GM23338 (cell line): Measurements from ENCODE around the gene NAB2. TPM values are rescaled to one million over a fixed set of nuclear protein-coding genes. Genes with fewer than 3 reads are reported as not detected.
A peak's percentile ranks its signal among the peaks of the same experiment; 100 is the strongest.

Experiments
- ATAC-seq: fragments of 200-7000 bp; cut with Tn5 transposase; 3 replicates; pipeline ENCODE4 v1.9.1; 2020
- DNase-seq: peaks from one replicate; pipeline ENCODE4 v3.0.0-alpha.2; 2015; ENCODE audit warnings: low spot score
- H2AFZ ChIP-seq: fragments of 200-600 bp; sonication (generic); 2 replicates; pipeline ENCODE4 v1.8.0; 2016; ENCODE audit warnings: antibody characterized with exemption, mild to moderate bottlenecking, moderate library complexity
- H3F3A ChIP-seq: fragments of 200-600 bp; sonication (generic); replicated peaks from 2 replicates; pipeline ENCODE4 v1.8.0; 2017; ENCODE audit warnings: antibody characterized with exemption, mixed run types, low read depth
- H3K27ac ChIP-seq: fragments of 200-600 bp; sonication (generic); 2 replicates; pipeline ENCODE4 v1.6.1; 2016; ENCODE audit warnings: low read depth
- H3K27me3 ChIP-seq: fragments of 200-600 bp; sonication (generic); 2 replicates; pipeline ENCODE4 v1.8.0; 2016; ENCODE audit warnings: mild to moderate bottlenecking, mixed run types, moderate library complexity; ENCODE audit not compliant: insufficient read depth
- H3K36me3 ChIP-seq: fragments of 200-600 bp; sonication (generic); 2 replicates; pipeline ENCODE4 v1.8.0; 2016; ENCODE audit warnings: mild to moderate bottlenecking; ENCODE audit not compliant: insufficient read depth
- H3K4me1 ChIP-seq: fragments of 200-600 bp; sonication (generic); 2 replicates; pipeline ENCODE4 v1.8.0; 2016; ENCODE audit warnings: mild to moderate bottlenecking, moderate library complexity; ENCODE audit not compliant: insufficient read depth
- H3K4me2 ChIP-seq: fragments of 200-600 bp; sonication (generic); 2 replicates; pipeline ENCODE4 v1.7.1; 2017; ENCODE audit warnings: mixed run types
- H3K4me3 ChIP-seq: fragments of 200-600 bp; sonication (generic); 2 replicates; pipeline ENCODE4 v1.6.1; 2016; ENCODE audit warnings: mixed run types
- H3K79me2 ChIP-seq: fragments of 200-600 bp; sonication (generic); replicated peaks from 2 replicates; pipeline ENCODE4 v1.8.0; 2017; ENCODE audit warnings: mild to moderate bottlenecking; ENCODE audit not compliant: insufficient read depth
- H3K9me2 ChIP-seq: fragments of 200-600 bp; sonication (generic); 2 replicates; pipeline ENCODE4 v1.8.0; 2017; ENCODE audit not compliant: insufficient read depth
- H4K20me1 ChIP-seq: fragments of 200-600 bp; sonication (generic); replicated peaks from 2 replicates; pipeline ENCODE4 v1.8.0; 2017; ENCODE audit warnings: mild to moderate bottlenecking; ENCODE audit not compliant: insufficient read depth
- H3K27ac Mint-ChIP-seq: 2 replicates; pipeline ENCODE4 v1.8.0; 2020; ENCODE audit warnings: inconsistent platforms, mild to moderate bottlenecking, moderate library complexity, mixed read lengths
- H3K27me3 Mint-ChIP-seq: 3 replicates; pipeline ENCODE4 v1.8.0; 2022; ENCODE audit warnings: low read depth, mild to moderate bottlenecking, moderate library complexity, mixed read lengths, inconsistent platforms; ENCODE audit not compliant: insufficient read depth, poor library complexity
- H3K36me3 Mint-ChIP-seq: 3 replicates; pipeline ENCODE4 v1.8.0; 2021; ENCODE audit warnings: low read depth, mild to moderate bottlenecking, inconsistent platforms, moderate library complexity, mixed read lengths
- H3K4me1 Mint-ChIP-seq: 3 replicates; pipeline ENCODE4 v1.8.0; 2020; ENCODE audit warnings: mild to moderate bottlenecking, inconsistent platforms, mixed read lengths
- H3K4me3 Mint-ChIP-seq: 3 replicates; pipeline ENCODE4 v1.8.0; 2021; ENCODE audit warnings: moderate library complexity, mild to moderate bottlenecking, inconsistent platforms, mixed read lengths
- H3K9me3 Mint-ChIP-seq: 3 replicates; pipeline ENCODE4 v1.8.0; 2020; ENCODE audit warnings: moderate library complexity, mild to moderate bottlenecking, inconsistent platforms, mixed read lengths
- CREB1 ChIP-seq: fragments of 250-450 bp; sonication (Bioruptor Pico); IDR thresholded peaks from 2 replicates; pipeline ENCODE4 v1.5.0; 2020; ENCODE audit warnings: low read depth, mild to moderate bottlenecking, moderate library complexity
- CTCF ChIP-seq, 2 experiments: fragments of 200-600 bp in 1 of 2; sonication (generic) in 1 of 2; conservative IDR thresholded peaks; 2 replicates each; pipeline versions ENCODE4 v1.5.1 to v1.6.1; 2016 to 2017; ENCODE audit warnings: antibody characterized with exemption in 2 of 2, low read depth in 2 of 2, mild to moderate bottlenecking in 2 of 2, moderate library complexity in 1 of 2
- ETS1 ChIP-seq: IDR thresholded peaks from 2 replicates; pipeline ENCODE4 v1.6.1; 2016; ENCODE audit warnings: antibody characterized with exemption
- EZH2 ChIP-seq: fragments of 200-600 bp; sonication (generic); IDR thresholded peaks from one replicate; pipeline ENCODE4 v1.8.0; 2017; ENCODE audit warnings: antibody characterized with exemption, mild to moderate bottlenecking, low read depth; ENCODE audit not compliant: unreplicated experiment
- EZH2phosphoT487 ChIP-seq: fragments of 200-600 bp; sonication (generic); IDR thresholded peaks from one replicate; pipeline ENCODE4 v1.8.1; 2018; ENCODE audit warnings: antibody characterized with exemption; ENCODE audit not compliant: unreplicated experiment
- JUNB ChIP-seq: IDR thresholded peaks from one replicate; pipeline ENCODE4 v1.6.1; 2016; ENCODE audit warnings: antibody characterized with exemption; ENCODE audit not compliant: unreplicated experiment
- NANOG ChIP-seq: IDR thresholded peaks from 2 replicates; pipeline ENCODE4 v1.6.1; 2016; ENCODE audit warnings: antibody characterized with exemption, borderline replicate concordance
- REST ChIP-seq: IDR thresholded peaks from one replicate; pipeline ENCODE4 v1.6.1; 2018; ENCODE audit warnings: antibody characterized with exemption; ENCODE audit not compliant: unreplicated experiment
- STAT1 ChIP-seq: IDR thresholded peaks from one replicate; pipeline ENCODE4 v1.6.1; 2016; ENCODE audit warnings: antibody characterized with exemption; ENCODE audit not compliant: unreplicated experiment
- ZNF114 ChIP-seq: fragments of 250-450 bp; sonication (Bioruptor Pico); IDR thresholded peaks from 2 replicates; pipeline ENCODE4 v1.5.0; 2020; ENCODE audit warnings: mild to moderate bottlenecking, moderate library complexity
- ZNF331 ChIP-seq: fragments of 250-450 bp; sonication (Bioruptor Pico); IDR thresholded peaks from 2 replicates; pipeline ENCODE4 v1.5.0; 2020; ENCODE audit warnings: low read depth, mild to moderate bottlenecking, moderate library complexity
- polyA plus RNA-seq: library from polyadenylated mRNA; unstranded; fragments of >200 nt; fragmentation: Nextera tagmentation; extraction: Ambion mirVana; gene quantifications from 2 replicates; pipeline ENCODE4 v1.2.1, GENCODE V29; 2016
- total RNA-seq: library from RNA; depleted of rRNA; stranded (reverse); fragments of >200 nt; shearing (Covaris generic); gene quantifications from 2 replicates; pipeline ENCODE4 v1.2.3, GENCODE V29; 2014

The NAB2 gene
- total and polyA plus RNA-seq, 2 experiments from 2014 or later: 6.5 to 19.8 TPM

- TF ChIP-seq ZNF114 (CRISPR knock-in tag) (no peak), ZNF331 (CRISPR knock-in tag) (no peak)
Observed at GRCh38 chr12:57139796-57140649, 51.1 kb downstream of the NAB2 start (continued).

GRCh38 chr12:57141249-57141648 lies 52.3 kb downstream of the NAB2 start:
- H3K27me3 ChIP-seq: no peaks in the 10 kb centered on the region
- peaks cover 84% of the 10 kb centered on the region for H3K36me3 Mint-ChIP-seq
- peaks cover 35% of the 10 kb centered on the region for H3K79me2 ChIP-seq

GRCh38 chr12:57142121-57142520 lies 53.2 kb downstream of the NAB2 start:
- Histone ChIP-seq H3K4me2 (no peak overlapping the region), H3K4me1 (no peaks in the 10 kb centered on the region), H3K79me2 (peaks cover 27% of the 10 kb centered on the region), H3F3A (no peaks in the 10 kb centered on the region), H2AFZ (no peak overlapping the region), H3K9me2 (no peaks in the 10 kb centered on the region), H3K27me3 (no peaks in the 10 kb centered on the region), H4K20me1 (peaks cover 9% of the 10 kb centered on the region), H3K27ac (no peak overlapping the region), H3K4me3 (no peak overlapping the region), H3K36me3 (peaks cover 21% of the 10 kb centered on the region)
- ATAC-seq (no peak), DNase-seq (no peak)
- Mint-ChIP-seq H3K4me1 (peaks cover 24% of the 10 kb centered on the region), H3K4me3 (no peak overlapping the region), H3K27ac (0 out of 2 replicates have a peak overlapping the region, but pooled peaks have one; percentile 23), H3K27me3 (peaks cover 10% of the 10 kb centered on the region), H3K9me3 (no peaks in the 10 kb centered on the region), H3K36me3 (peaks cover 92% of the 10 kb centered on the region)
- no peak for TF ChIP-seq ZNF114 (CRISPR knock-in tag)
- TF ChIP-seq EZH2phosphoT487: no peak
- TF ChIP-seq NANOG: no peak
- no peak for TF ChIP-seq ETS1
- TF ChIP-seq STAT1: no peak
- TF ChIP-seq ZNF331 (CRISPR knock-in tag): no peak
- TF ChIP-seq CTCF (conservative IDR thresholded peaks at IDR 0.05; ENCODE audit: low read depth in 2 of 2): no peak
- TF ChIP-seq CREB1: no peak
- TF ChIP-seq REST: no peak

More at GRCh38 chr12:57141249-57141648, 52.3 kb downstream of the NAB2 start:
- H3K36me3 ChIP-seq: peaks cover 21% of the 10 kb centered on the region
- no peak for ATAC-seq
- no peak overlapping the region for H3K4me3 ChIP-seq
- Mint-ChIP-seq H3K27me3 (peaks cover 10% of the 10 kb centered on the region), H3K4me1 (peaks cover 26% of the 10 kb centered on the region), H3K9me3 (no peaks in the 10 kb centered on the region), H3K4me3 (no peak overlapping the region), H3K27ac (no peak overlapping the region; the same call in 1 of the 2 replicates)
- H3K4me2 ChIP-seq: no peak overlapping the region
- peaks cover 14% of the 10 kb centered on the region for H4K20me1 ChIP-seq
- no peaks in the 10 kb centered on the region for H3K4me1 ChIP-seq
- no peaks in the 10 kb centered on the region for H3K9me2 ChIP-seq
- TF ChIP-seq CTCF (conservative IDR thresholded peaks at IDR 0.05; ENCODE audit: low read depth in 2 of 2) (no peak), JUNB (no peak), EZH2 (no peak)
- no peak overlapping the region for H3K27ac ChIP-seq
- DNase-seq: no peak
- H2AFZ ChIP-seq: no peak overlapping the region
- no peaks in the 10 kb centered on the region for H3F3A ChIP-seq
